CD4-positive, alpha-beta T cell treated with Interleukin-15 for 1 hour (primary cell): ENCODE data around the gene NOS3.
A peak's percentile ranks its signal among the peaks of the same experiment; 100 is the strongest.
"Not testable (repeated sequence)": the region's sequence is repeated elsewhere in the genome, so short reads cannot be mapped to it uniquely, and the experiment has no call there.

Source experiments
- DNase-seq: peaks from one replicate; pipeline ENCODE4 v3.0.0-alpha.2; 2020

Gene NOS3

GRCh38 chr7:151040616-151041375 lies 50.0 kb downstream of the NOS3 start:
- no peak for DNase-seq

GRCh38 chr7:151043449-151043848 lies 52.6 kb downstream of the NOS3 start:
- DNase-seq, result not testable (repeated sequence)

- DNase-seq, result no peak
These were observed 53.1 kb downstream of the NOS3 start for GRCh38 chr7:151043959-151044358.

- DNase-seq, result no peak
These were observed 54.4 kb downstream of the NOS3 start for GRCh38 chr7:151045262-151045661.

GRCh38 chr7:151045967-151046366 lies 55.1 kb downstream of the NOS3 start:
- DNase-seq, result no peak

GRCh38 chr7:151046603-151047573 lies 56.1 kb downstream of the NOS3 start:
- DNase-seq, result no peak

GRCh38 chr7:151047976-151048815 lies 57.4 kb downstream of the NOS3 start, which contains the start of gene ASIC3:
Gene ASIC3 (plus strand): TSS chr7:151048531. CDS start chr7:151048886, 355 bp downstream.
- DNase-seq, result no peak

- DNase-seq, result no peak
These were observed 58.2 kb downstream of the NOS3 start for GRCh38 chr7:151048911-151049463.

GRCh38 chr7:151051108-151051507 lies 60.3 kb downstream of the NOS3 start:
- peak; percentile 46 for DNase-seq

- no peak for DNase-seq
These were observed 62.3 kb downstream of the NOS3 start for GRCh38 chr7:151053096-151053495.

- DNase-seq, result no peak
These were observed 62.9 kb downstream of the NOS3 start for GRCh38 chr7:151053751-151054150.

- no peak for DNase-seq
These were observed 65.5 kb downstream of the NOS3 start for GRCh38 chr7:151056283-151056665.

GRCh38 chr7:151056666-151057505 lies 66.1 kb downstream of the NOS3 start:
- DNase-seq, result no peak

- DNase-seq, result no peak
These were observed 66.7 kb downstream of the NOS3 start, which contains the start of gene CDK5 for GRCh38 chr7:151057506-151057988. Gene CDK5 (minus strand): TSS chr7:151057897. CDS start chr7:151057848, 49 bp downstream.

- DNase-seq, result peak; percentile 98
These were observed 67.4 kb downstream of the NOS3 start for GRCh38 chr7:151057989-151058780.

- DNase-seq, result no peak
These were observed 68.1 kb downstream of the NOS3 start for GRCh38 chr7:151058781-151059366.

- peak; percentile 49 for DNase-seq
These were observed 68.7 kb downstream of the NOS3 start, which contains the start of gene SLC4A2 for GRCh38 chr7:151059367-151060112. Gene SLC4A2 (plus strand): TSS chr7:151059589. CDS start chr7:151061988, 2,399 bp downstream.

GRCh38 chr7:151060113-151060415 lies 69.2 kb downstream of the NOS3 start:
- DNase-seq, result no peak
